ENCODE data around the gene SURF4. TPM values are rescaled to one million over a fixed set of nuclear protein-coding genes. Genes with fewer than 3 reads are reported as not detected.
A peak's percentile ranks its signal among the peaks of the same experiment; 100 is the strongest.

SURF4 gene
- total RNA-seq, 1 experiment from 2014 or later: 171 TPM

DNA sequence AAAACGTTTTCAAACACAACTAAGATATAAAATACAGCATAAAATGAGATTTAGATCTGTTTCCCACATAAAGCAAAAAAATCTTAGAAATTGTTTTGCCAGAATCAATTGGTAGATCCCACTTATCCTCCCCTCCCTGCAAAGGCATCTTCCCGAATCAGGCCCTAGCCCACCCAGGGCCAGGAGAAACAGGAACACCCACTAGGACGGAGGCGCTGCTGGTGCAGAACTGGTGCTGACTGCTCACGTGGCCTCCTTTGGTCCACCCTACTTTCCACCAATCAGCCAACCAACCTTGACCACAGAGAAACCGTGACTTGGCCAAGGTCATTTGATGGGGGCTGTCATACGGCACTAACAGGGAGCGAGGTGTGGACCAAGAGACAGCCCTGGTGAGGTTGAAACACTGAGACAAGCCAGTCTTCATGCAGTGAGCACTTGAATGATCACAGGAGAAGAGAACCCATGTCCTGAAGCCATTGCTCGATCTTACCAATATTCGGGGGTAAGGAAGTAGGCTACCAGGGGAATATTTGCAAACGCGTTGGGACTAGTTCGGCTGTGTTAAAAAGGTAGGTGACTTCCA lies 14.3 kb downstream of the SURF4 start:
- no peak overlapping the region for H3K4me3 Mint-ChIP-seq

DNA sequence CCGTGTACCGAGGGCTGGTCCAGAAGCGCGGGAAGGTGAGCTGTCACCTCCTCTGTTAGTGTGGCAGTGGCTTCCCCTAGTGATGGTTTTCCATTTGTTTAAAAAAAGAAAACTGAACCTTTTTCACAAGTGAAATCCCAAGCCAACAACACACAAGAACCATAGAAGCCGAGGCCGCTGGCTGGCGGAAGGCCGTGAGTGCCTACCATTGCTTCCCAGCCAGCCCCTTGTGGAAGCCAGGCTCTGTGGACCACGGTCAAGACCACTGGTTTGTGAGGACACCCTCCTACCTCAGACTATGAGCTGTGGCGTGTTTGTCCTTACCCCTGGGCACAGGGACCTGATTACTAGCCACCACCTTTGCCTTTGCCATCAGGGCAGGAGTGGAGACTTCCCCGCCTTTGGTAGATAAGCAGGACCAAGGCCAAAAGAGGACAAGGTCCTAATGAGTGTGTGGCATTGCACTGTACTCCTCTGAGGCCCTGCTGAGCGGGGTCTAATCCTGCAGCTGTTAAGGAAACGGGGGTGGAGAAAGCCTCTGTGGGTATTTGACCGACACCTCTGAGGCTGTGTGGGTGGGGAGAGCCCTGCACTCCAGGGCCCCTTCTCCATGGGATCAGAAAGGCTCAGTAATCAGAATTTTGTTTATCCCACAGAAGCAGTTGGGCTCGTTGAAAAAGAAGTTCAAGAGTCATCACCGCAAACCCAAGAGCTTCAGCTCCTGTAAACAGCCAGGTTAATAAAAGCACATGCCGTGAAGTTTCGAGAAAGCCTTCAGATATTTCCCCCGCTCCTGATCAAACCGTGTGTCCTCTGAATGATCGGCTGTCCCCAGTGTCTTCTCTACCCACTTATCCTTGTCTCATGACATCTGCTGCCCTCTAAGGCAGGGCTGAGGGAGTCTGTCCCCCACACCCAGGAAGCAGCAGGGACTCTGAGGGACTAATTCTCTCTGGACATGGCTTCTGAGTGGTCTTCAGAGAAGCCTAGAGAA lies 15.2 kb downstream of the SURF4 start:
- peaks cover 55% of the 10 kb centered on the region for H3K36me3 Mint-ChIP-seq
- H3K4me3 Mint-ChIP-seq: no peak overlapping the region
- CTCF ChIA-PET: interaction anchor here (1.2 kb wide), 1 partner anchor 18 kb away, joined by 7 read pairs; no protein-coding TSS in a partner anchor
- POLR2A ChIA-PET: no interaction called here
- H3K27ac Mint-ChIP-seq: peak overlapping the region; percentile 80; the same call in 1 of the 2 replicates
- H3K9me3 Mint-ChIP-seq: no peaks in the 10 kb centered on the region
- no peaks in the 10 kb centered on the region for H3K27me3 Mint-ChIP-seq (ENCODE audit: low read depth)
- H3K4me1 Mint-ChIP-seq: peaks cover 9% of the 10 kb centered on the region
- no peak for ATAC-seq
- DNase-seq (ENCODE audit: low spot score): no peak
- TF ChIP-seq RORB (CRISPR knock-in tag; IDR thresholded peaks at IDR 0.05) (no peak), ZNF219 (CRISPR knock-in tag; IDR thresholded peaks at IDR 0.05; ENCODE audit: borderline replicate concordance) (no peak), NR1H2 (CRISPR knock-in tag; IDR thresholded peaks at IDR 0.05) (no peak), NFYB (CRISPR knock-in tag; conservative IDR thresholded peaks at IDR 0.05; ENCODE audit: low read depth) (no peak), SP1 (CRISPR knock-in tag; conservative IDR thresholded peaks at IDR 0.05) (no peak)
- TF ChIP-seq, protein P1, sequence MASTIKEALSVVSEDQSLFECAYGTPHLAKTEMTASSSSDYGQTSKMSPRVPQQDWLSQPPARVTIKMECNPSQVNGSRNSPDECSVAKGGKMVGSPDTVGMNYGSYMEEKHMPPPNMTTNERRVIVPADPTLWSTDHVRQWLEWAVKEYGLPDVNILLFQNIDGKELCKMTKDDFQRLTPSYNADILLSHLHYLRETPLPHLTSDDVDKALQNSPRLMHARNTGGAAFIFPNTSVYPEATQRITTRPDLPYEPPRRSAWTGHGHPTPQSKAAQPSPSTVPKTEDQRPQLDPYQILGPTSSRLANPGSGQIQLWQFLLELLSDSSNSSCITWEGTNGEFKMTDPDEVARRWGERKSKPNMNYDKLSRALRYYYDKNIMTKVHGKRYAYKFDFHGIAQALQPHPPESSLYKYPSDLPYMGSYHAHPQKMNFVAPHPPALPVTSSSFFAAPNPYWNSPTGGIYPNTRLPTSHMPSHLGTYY (CRISPR knock-in tag; IDR thresholded peaks at IDR 0.05): no peak
- TF ChIP-seq, protein P2, sequence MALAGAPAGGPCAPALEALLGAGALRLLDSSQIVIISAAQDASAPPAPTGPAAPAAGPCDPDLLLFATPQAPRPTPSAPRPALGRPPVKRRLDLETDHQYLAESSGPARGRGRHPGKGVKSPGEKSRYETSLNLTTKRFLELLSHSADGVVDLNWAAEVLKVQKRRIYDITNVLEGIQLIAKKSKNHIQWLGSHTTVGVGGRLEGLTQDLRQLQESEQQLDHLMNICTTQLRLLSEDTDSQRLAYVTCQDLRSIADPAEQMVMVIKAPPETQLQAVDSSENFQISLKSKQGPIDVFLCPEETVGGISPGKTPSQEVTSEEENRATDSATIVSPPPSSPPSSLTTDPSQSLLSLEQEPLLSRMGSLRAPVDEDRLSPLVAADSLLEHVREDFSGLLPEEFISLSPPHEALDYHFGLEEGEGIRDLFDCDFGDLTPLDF (CRISPR knock-in tag; IDR thresholded peaks at IDR 0.05): no peak
- TF ChIP-seq, protein P3, sequence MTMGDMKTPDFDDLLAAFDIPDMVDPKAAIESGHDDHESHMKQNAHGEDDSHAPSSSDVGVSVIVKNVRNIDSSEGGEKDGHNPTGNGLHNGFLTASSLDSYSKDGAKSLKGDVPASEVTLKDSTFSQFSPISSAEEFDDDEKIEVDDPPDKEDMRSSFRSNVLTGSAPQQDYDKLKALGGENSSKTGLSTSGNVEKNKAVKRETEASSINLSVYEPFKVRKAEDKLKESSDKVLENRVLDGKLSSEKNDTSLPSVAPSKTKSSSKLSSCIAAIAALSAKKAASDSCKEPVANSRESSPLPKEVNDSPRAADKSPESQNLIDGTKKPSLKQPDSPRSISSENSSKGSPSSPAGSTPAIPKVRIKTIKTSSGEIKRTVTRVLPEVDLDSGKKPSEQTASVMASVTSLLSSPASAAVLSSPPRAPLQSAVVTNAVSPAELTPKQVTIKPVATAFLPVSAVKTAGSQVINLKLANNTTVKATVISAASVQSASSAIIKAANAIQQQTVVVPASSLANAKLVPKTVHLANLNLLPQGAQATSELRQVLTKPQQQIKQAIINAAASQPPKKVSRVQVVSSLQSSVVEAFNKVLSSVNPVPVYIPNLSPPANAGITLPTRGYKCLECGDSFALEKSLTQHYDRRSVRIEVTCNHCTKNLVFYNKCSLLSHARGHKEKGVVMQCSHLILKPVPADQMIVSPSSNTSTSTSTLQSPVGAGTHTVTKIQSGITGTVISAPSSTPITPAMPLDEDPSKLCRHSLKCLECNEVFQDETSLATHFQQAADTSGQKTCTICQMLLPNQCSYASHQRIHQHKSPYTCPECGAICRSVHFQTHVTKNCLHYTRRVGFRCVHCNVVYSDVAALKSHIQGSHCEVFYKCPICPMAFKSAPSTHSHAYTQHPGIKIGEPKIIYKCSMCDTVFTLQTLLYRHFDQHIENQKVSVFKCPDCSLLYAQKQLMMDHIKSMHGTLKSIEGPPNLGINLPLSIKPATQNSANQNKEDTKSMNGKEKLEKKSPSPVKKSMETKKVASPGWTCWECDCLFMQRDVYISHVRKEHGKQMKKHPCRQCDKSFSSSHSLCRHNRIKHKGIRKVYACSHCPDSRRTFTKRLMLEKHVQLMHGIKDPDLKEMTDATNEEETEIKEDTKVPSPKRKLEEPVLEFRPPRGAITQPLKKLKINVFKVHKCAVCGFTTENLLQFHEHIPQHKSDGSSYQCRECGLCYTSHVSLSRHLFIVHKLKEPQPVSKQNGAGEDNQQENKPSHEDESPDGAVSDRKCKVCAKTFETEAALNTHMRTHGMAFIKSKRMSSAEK (CRISPR knock-in tag; IDR thresholded peaks at IDR 0.05; ENCODE audit: borderline replicate concordance): no peak

More for the DNA sequence above, 14.3 kb downstream of the SURF4 start:
- ATAC-seq: no peak
- CTCF ChIA-PET: no interaction called here
- Mint-ChIP-seq H3K27me3 (ENCODE audit: low read depth) (no peaks in the 10 kb centered on the region), H3K4me1 (peaks cover 9% of the 10 kb centered on the region), H3K27ac (peak overlapping the region; percentile 34), H3K36me3 (peaks cover 63% of the 10 kb centered on the region), H3K9me3 (no peaks in the 10 kb centered on the region)
- TF ChIP-seq, protein P4, sequence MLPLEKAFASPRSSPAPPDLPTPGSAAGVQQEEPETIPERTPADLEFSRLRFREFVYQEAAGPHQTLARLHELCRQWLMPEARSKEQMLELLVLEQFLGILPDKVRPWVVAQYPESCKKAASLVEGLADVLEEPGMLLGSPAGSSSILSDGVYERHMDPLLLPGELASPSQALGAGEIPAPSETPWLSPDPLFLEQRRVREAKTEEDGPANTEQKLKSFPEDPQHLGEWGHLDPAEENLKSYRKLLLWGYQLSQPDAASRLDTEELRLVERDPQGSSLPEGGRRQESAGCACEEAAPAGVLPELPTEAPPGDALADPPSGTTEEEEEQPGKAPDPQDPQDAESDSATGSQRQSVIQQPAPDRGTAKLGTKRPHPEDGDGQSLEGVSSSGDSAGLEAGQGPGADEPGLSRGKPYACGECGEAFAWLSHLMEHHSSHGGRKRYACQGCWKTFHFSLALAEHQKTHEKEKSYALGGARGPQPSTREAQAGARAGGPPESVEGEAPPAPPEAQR (CRISPR knock-in tag; IDR thresholded peaks at IDR 0.05): no peak
- TF ChIP-seq, protein P5, sequence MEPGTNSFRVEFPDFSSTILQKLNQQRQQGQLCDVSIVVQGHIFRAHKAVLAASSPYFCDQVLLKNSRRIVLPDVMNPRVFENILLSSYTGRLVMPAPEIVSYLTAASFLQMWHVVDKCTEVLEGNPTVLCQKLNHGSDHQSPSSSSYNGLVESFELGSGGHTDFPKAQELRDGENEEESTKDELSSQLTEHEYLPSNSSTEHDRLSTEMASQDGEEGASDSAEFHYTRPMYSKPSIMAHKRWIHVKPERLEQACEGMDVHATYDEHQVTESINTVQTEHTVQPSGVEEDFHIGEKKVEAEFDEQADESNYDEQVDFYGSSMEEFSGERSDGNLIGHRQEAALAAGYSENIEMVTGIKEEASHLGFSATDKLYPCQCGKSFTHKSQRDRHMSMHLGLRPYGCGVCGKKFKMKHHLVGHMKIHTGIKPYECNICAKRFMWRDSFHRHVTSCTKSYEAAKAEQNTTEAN (CRISPR knock-in tag; IDR thresholded peaks at IDR 0.05): no peak
- no peak for TF ChIP-seq RORB (CRISPR knock-in tag; IDR thresholded peaks at IDR 0.05)
- TF ChIP-seq, protein P6, sequence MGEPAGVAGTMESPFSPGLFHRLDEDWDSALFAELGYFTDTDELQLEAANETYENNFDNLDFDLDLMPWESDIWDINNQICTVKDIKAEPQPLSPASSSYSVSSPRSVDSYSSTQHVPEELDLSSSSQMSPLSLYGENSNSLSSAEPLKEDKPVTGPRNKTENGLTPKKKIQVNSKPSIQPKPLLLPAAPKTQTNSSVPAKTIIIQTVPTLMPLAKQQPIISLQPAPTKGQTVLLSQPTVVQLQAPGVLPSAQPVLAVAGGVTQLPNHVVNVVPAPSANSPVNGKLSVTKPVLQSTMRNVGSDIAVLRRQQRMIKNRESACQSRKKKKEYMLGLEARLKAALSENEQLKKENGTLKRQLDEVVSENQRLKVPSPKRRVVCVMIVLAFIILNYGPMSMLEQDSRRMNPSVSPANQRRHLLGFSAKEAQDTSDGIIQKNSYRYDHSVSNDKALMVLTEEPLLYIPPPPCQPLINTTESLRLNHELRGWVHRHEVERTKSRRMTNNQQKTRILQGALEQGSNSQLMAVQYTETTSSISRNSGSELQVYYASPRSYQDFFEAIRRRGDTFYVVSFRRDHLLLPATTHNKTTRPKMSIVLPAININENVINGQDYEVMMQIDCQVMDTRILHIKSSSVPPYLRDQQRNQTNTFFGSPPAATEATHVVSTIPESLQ (CRISPR knock-in tag; IDR thresholded peaks at IDR 0.05): no peak
- TF ChIP-seq, protein P7, sequence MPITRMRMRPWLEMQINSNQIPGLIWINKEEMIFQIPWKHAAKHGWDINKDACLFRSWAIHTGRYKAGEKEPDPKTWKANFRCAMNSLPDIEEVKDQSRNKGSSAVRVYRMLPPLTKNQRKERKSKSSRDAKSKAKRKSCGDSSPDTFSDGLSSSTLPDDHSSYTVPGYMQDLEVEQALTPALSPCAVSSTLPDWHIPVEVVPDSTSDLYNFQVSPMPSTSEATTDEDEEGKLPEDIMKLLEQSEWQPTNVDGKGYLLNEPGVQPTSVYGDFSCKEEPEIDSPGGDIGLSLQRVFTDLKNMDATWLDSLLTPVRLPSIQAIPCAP (CRISPR knock-in tag; IDR thresholded peaks at IDR 0.05): no peak
- no peak for TF ChIP-seq ATF1 (CRISPR knock-in tag; IDR thresholded peaks at IDR 0.05)
- TF ChIP-seq, protein P8, sequence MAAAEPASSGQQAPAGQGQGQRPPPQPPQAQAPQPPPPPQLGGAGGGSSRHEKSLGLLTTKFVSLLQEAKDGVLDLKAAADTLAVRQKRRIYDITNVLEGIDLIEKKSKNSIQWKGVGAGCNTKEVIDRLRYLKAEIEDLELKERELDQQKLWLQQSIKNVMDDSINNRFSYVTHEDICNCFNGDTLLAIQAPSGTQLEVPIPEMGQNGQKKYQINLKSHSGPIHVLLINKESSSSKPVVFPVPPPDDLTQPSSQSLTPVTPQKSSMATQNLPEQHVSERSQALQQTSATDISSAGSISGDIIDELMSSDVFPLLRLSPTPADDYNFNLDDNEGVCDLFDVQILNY (CRISPR knock-in tag; IDR thresholded peaks at IDR 0.05): no peak
- TF ChIP-seq, protein P9, sequence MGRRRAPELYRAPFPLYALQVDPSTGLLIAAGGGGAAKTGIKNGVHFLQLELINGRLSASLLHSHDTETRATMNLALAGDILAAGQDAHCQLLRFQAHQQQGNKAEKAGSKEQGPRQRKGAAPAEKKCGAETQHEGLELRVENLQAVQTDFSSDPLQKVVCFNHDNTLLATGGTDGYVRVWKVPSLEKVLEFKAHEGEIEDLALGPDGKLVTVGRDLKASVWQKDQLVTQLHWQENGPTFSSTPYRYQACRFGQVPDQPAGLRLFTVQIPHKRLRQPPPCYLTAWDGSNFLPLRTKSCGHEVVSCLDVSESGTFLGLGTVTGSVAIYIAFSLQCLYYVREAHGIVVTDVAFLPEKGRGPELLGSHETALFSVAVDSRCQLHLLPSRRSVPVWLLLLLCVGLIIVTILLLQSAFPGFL (CRISPR knock-in tag; IDR thresholded peaks at IDR 0.05; ENCODE audit: borderline replicate concordance): no peak
- POLR2A ChIA-PET: no interaction called here
- DNase-seq (ENCODE audit: low spot score): no peak
